ENCODE data around the gene BBOF1.
"Not testable (repeated sequence)": the region's sequence is repeated elsewhere in the genome, so short reads cannot be mapped to it uniquely, and the experiment has no call there.

The BBOF1 gene

GRCh38 chr14:74105381-74105780 is 86.2 kb downstream of the BBOF1 start:
- H3K27me3 ChIP-seq (ENCODE audit: low read depth, low read length), result no peaks in the 10 kb centered on the region
- H3K27ac ChIP-seq (ENCODE audit: low read length), result no peak overlapping the region
- no peaks in the 10 kb centered on the region for H3K4me1 ChIP-seq (ENCODE audit: control insufficient read depth in 1 of 2, insufficient read depth in 2 of 2, low read length in 2 of 2)
- H3K4me3 ChIP-seq (ENCODE audit: low read depth in 1 of 2, low read length in 2 of 2), result no peak overlapping the region
- peaks cover 9 to 21% of the 10 kb centered on the region in 2 donors for H3K36me3 ChIP-seq (ENCODE audit: control insufficient read depth in 1 of 2, insufficient read depth in 2 of 2, low read length in 2 of 2)
- H3K9me3 ChIP-seq (ENCODE audit: control insufficient read depth in 1 of 2, low read length in 2 of 2), result no peaks in the 10 kb centered on the region

DNA sequence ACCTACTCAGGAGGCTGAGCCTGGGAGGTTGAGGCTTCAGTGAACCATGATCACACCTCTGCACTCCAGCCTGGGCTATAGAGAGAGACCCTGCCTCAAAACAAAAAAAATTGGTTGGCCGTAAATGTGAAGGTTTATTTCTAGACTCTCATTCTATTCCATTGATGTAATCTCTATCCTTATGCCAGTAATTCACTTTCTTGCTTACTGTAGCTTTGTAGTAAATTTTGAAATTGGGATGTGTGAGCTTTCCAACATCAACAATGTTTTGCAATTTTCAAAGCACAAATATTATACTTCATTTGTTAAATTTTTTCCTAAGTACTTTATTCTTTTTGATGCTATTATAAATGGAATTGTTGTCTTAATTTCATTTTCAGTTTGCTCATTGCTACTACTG is 90.2 kb downstream of the BBOF1 start:
- peaks cover 5 to 16% of the 10 kb centered on the region in 2 donors for H3K36me3 ChIP-seq (ENCODE audit: control insufficient read depth in 1 of 2, insufficient read depth in 2 of 2, low read length in 2 of 2)

DNA sequence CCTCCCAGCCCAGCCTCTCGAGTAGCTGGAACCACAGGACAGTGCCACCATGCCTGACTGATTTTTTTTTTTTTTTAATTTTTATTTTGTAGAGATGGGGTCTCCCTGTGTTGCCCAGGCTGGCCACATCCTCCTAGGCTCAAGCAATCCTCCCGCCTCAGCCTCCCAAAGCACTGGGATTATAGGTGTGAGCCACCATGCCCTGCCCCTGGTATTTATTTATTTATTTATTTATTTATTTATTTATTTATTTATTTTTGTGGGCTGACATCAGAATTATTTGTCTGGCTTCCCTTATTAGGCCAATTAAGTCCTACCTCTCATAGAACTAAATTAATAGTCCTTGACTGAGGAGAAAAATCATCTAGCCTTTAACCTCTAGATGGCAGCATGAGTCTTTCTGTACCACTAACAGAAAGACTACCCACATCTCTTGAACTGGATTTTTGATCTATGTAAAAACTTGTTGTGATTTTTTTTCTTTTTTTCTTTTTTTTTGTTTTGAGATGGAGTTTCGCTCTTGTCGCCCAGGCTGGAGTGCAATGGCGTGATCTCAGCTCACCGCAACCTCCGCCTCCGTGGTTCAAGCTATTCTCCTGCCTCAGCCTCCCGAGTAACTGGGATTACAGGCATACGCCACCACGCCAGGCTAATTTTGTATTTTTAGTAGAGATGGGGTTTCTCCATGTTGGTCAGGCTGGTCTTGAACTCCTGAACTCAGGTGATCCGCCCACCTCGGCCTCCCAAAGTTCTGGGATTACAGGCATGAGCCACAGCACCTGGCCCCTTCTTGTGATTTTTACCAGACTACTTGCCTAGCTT is 92.5 kb downstream of the BBOF1 start:
- H3K36me3 ChIP-seq (ENCODE audit: control insufficient read depth in 1 of 2, insufficient read depth in 2 of 2, low read length in 2 of 2), result peaks cover 0 to 16% of the 10 kb centered on the region in 2 donors
- H3K27me3 ChIP-seq (ENCODE audit: low read depth, low read length); H3K27ac ChIP-seq (ENCODE audit: low read length); H3K4me3 ChIP-seq (ENCODE audit: low read depth in 1 of 2, low read length in 2 of 2); H3K4me1 ChIP-seq (ENCODE audit: control insufficient read depth in 1 of 2, insufficient read depth in 2 of 2, low read length in 2 of 2); H3K9me3 ChIP-seq (ENCODE audit: control insufficient read depth in 1 of 2, low read length in 2 of 2): not testable (repeated sequence)

More for the DNA sequence above, 90.2 kb downstream of the BBOF1 start:
- Histone ChIP-seq H3K27ac (ENCODE audit: low read length) (no peak overlapping the region), H3K9me3 (ENCODE audit: control insufficient read depth in 1 of 2, low read length in 2 of 2) (no peaks in the 10 kb centered on the region), H3K4me3 (ENCODE audit: low read depth in 1 of 2, low read length in 2 of 2) (no peak overlapping the region), H3K27me3 (ENCODE audit: low read depth, low read length) (no peaks in the 10 kb centered on the region), H3K4me1 (ENCODE audit: control insufficient read depth in 1 of 2, insufficient read depth in 2 of 2, low read length in 2 of 2) (no peaks in the 10 kb centered on the region)
